Activated T-helper 17 cell treated with anti-CD3 and anti-CD28 coated beads, Interleukin-2, amount 50 U/mL, for 72 hours (primary cell): ENCODE measurements around the gene HOMER1. TPM values are rescaled to one million over a fixed set of nuclear protein-coding genes. Genes with fewer than 3 reads are reported as not detected.
A peak's percentile ranks its signal among the peaks of the same experiment; 100 is the strongest.
"Not testable (repeated sequence)": the region's sequence is repeated elsewhere in the genome, so short reads cannot be mapped to it uniquely, and the experiment has no call there.

Experiments used
- ATAC-seq: fragments of 150-1000 bp; cut with Tn5 transposase; replicated peaks from 2 replicates; pipeline ENCODE4 v1.10.0; 2021; ENCODE audit warnings: mild to moderate bottlenecking, moderate library complexity
- H3K27ac Mint-ChIP-seq: one replicate; pipeline ENCODE4 v1.8.0; 2022; ENCODE audit warnings: mixed read lengths
- H3K27me3 Mint-ChIP-seq: one replicate; pipeline ENCODE4 v1.8.0; 2022; ENCODE audit warnings: mixed read lengths
- H3K36me3 Mint-ChIP-seq: one replicate; pipeline ENCODE4 v1.8.0; 2022; ENCODE audit warnings: low read depth, mild to moderate bottlenecking, mixed read lengths
- H3K4me1 Mint-ChIP-seq: one replicate; pipeline ENCODE4 v1.8.0; 2022; ENCODE audit warnings: mixed read lengths
- H3K4me3 Mint-ChIP-seq: one replicate; pipeline ENCODE4 v1.8.0; 2022; ENCODE audit warnings: mild to moderate bottlenecking, mixed read lengths
- H3K9me3 Mint-ChIP-seq: one replicate; pipeline ENCODE4 v1.8.0; 2022; ENCODE audit warnings: mixed read lengths
- total RNA-seq, 2 donors: library from RNA; stranded (reverse); gene quantifications; one replicate each; pipeline ENCODE4 v1.2.3, GENCODE V29; 2022

Gene HOMER1
- total RNA-seq, 2 donors from 2014 or later = 2.3 to 6.0 TPM

GRCh38 chr5:79535477-79536192, 21.7 kb upstream of the HOMER1 start:
- peaks cover 23% of the 10 kb centered on the region for H3K27me3 Mint-ChIP-seq
- no peak overlapping the region for H3K4me3 Mint-ChIP-seq
- no peak for ATAC-seq
- H3K9me3 Mint-ChIP-seq = no peaks in the 10 kb centered on the region
- no peaks in the 10 kb centered on the region for H3K36me3 Mint-ChIP-seq
- H3K4me1 Mint-ChIP-seq = no peaks in the 10 kb centered on the region
- no peak overlapping the region for H3K27ac Mint-ChIP-seq

GRCh38 chr5:79529110-79529509, 15.2 kb upstream of the HOMER1 start:
- Mint-ChIP-seq H3K27me3 (peaks cover 13% of the 10 kb centered on the region), H3K4me1 (no peaks in the 10 kb centered on the region), H3K9me3 (peaks cover 5% of the 10 kb centered on the region), H3K27ac (no peak overlapping the region), H3K36me3 (no peaks in the 10 kb centered on the region), H3K4me3 (no peak overlapping the region)
- no peak for ATAC-seq

- Mint-ChIP-seq H3K27me3 (peaks cover 15% of the 10 kb centered on the region), H3K9me3 (peaks cover 5% of the 10 kb centered on the region), H3K4me1 (no peaks in the 10 kb centered on the region), H3K27ac (no peak overlapping the region), H3K36me3 (no peaks in the 10 kb centered on the region), H3K4me3 (no peak overlapping the region)
- ATAC-seq = no peak
Observed at GRCh38 chr5:79527431-79527830, 13.5 kb upstream of the HOMER1 start.

- Mint-ChIP-seq H3K4me1 (no peaks in the 10 kb centered on the region), H3K36me3 (no peaks in the 10 kb centered on the region), H3K27me3 (peaks cover 15% of the 10 kb centered on the region), H3K4me3 (no peak overlapping the region), H3K27ac (no peak overlapping the region), H3K9me3 (peaks cover 5% of the 10 kb centered on the region)
- no peak for ATAC-seq
Observed at GRCh38 chr5:79526928-79527327, 13.0 kb upstream of the HOMER1 start.

GRCh38 chr5:79526493-79526892, 12.6 kb upstream of the HOMER1 start:
- no peaks in the 10 kb centered on the region for H3K4me1 Mint-ChIP-seq
- peaks cover 5% of the 10 kb centered on the region for H3K9me3 Mint-ChIP-seq
- H3K27ac Mint-ChIP-seq = no peak overlapping the region
- no peak overlapping the region for H3K4me3 Mint-ChIP-seq
- peaks cover 13% of the 10 kb centered on the region for H3K27me3 Mint-ChIP-seq
- no peak for ATAC-seq
- no peaks in the 10 kb centered on the region for H3K36me3 Mint-ChIP-seq

- Mint-ChIP-seq H3K36me3 (no peaks in the 10 kb centered on the region), H3K27ac (no peak overlapping the region), H3K4me3 (no peak overlapping the region), H3K9me3 (peaks cover 5% of the 10 kb centered on the region), H3K27me3 (peaks cover 9% of the 10 kb centered on the region), H3K4me1 (no peaks in the 10 kb centered on the region)
- no peak for ATAC-seq
Observed at GRCh38 chr5:79521156-79521555, 7.2 kb upstream of the HOMER1 start.

- no peak overlapping the region for H3K27ac Mint-ChIP-seq
- H3K4me3 Mint-ChIP-seq = no peak overlapping the region
- no peaks in the 10 kb centered on the region for H3K9me3 Mint-ChIP-seq
- peaks cover 5% of the 10 kb centered on the region for H3K4me1 Mint-ChIP-seq
- no peaks in the 10 kb centered on the region for H3K27me3 Mint-ChIP-seq
- no peak for ATAC-seq
- peaks cover 6% of the 10 kb centered on the region for H3K36me3 Mint-ChIP-seq
Observed at GRCh38 chr5:79518718-79519117, 4.8 kb upstream of the HOMER1 start.

GRCh38 chr5:79517601-79518000, 3.7 kb upstream of the HOMER1 start:
- H3K27ac Mint-ChIP-seq = no peak overlapping the region
- H3K4me3 Mint-ChIP-seq = no peak overlapping the region
- no peaks in the 10 kb centered on the region for H3K9me3 Mint-ChIP-seq
- ATAC-seq = no peak
- peaks cover 4% of the 10 kb centered on the region for H3K27me3 Mint-ChIP-seq
- H3K4me1 Mint-ChIP-seq = peaks cover 7% of the 10 kb centered on the region
- peaks cover 6% of the 10 kb centered on the region for H3K36me3 Mint-ChIP-seq

GRCh38 chr5:79516986-79517385, 3.1 kb upstream of the HOMER1 start:
- H3K4me3 Mint-ChIP-seq = no peak overlapping the region
- peaks cover 5% of the 10 kb centered on the region for H3K27me3 Mint-ChIP-seq
- H3K36me3 Mint-ChIP-seq = peaks cover 6% of the 10 kb centered on the region
- no peaks in the 10 kb centered on the region for H3K9me3 Mint-ChIP-seq
- ATAC-seq = no peak
- peaks cover 8% of the 10 kb centered on the region for H3K4me1 Mint-ChIP-seq
- H3K27ac Mint-ChIP-seq = no peak overlapping the region

GRCh38 chr5:79516331-79516730, 2.4 kb upstream of the HOMER1 start:
- H3K9me3 Mint-ChIP-seq, H3K27me3 Mint-ChIP-seq, H3K27ac Mint-ChIP-seq, H3K36me3 Mint-ChIP-seq, ATAC-seq, H3K4me3 Mint-ChIP-seq, H3K4me1 Mint-ChIP-seq: not testable (repeated sequence)

GRCh38 chr5:79514391-79515105, 614 bp upstream of the HOMER1 start:
- H3K4me1 Mint-ChIP-seq = peaks cover 12% of the 10 kb centered on the region
- H3K36me3 Mint-ChIP-seq = peaks cover 6% of the 10 kb centered on the region
- no peaks in the 10 kb centered on the region for H3K9me3 Mint-ChIP-seq
- peak; percentile 89 for ATAC-seq
- H3K27ac Mint-ChIP-seq = peak overlapping the region; percentile 97
- peaks cover 13% of the 10 kb centered on the region for H3K27me3 Mint-ChIP-seq
- peak overlapping the region; percentile 97 for H3K4me3 Mint-ChIP-seq

- Mint-ChIP-seq H3K9me3 (no peaks in the 10 kb centered on the region), H3K36me3 (peaks cover 6% of the 10 kb centered on the region), H3K27me3 (peaks cover 13% of the 10 kb centered on the region), H3K27ac (peak overlapping the region; percentile 77), H3K4me3 (peak overlapping the region; percentile 97), H3K4me1 (peaks cover 12% of the 10 kb centered on the region)
- ATAC-seq = no peak
Observed at GRCh38 chr5:79513308-79513703, 628 bp downstream of the HOMER1 start.

- H3K9me3 Mint-ChIP-seq = no peaks in the 10 kb centered on the region
- H3K36me3 Mint-ChIP-seq = peaks cover 6% of the 10 kb centered on the region
- H3K27ac Mint-ChIP-seq = peak overlapping the region; percentile 77
- peaks cover 13% of the 10 kb centered on the region for H3K27me3 Mint-ChIP-seq
- ATAC-seq = no peak
- peaks cover 12% of the 10 kb centered on the region for H3K4me1 Mint-ChIP-seq
- peak overlapping the region; percentile 97 for H3K4me3 Mint-ChIP-seq
Observed at GRCh38 chr5:79512471-79513307, 1.2 kb downstream of the HOMER1 start.

GRCh38 chr5:79512049-79512448, 1.9 kb downstream of the HOMER1 start:
- peaks cover 13% of the 10 kb centered on the region for H3K27me3 Mint-ChIP-seq
- ATAC-seq = no peak
- no peak overlapping the region for H3K27ac Mint-ChIP-seq
- peaks cover 6% of the 10 kb centered on the region for H3K36me3 Mint-ChIP-seq
- peaks cover 12% of the 10 kb centered on the region for H3K4me1 Mint-ChIP-seq
- peak overlapping the region; percentile 97 for H3K4me3 Mint-ChIP-seq
- H3K9me3 Mint-ChIP-seq = no peaks in the 10 kb centered on the region
